ENCODE results near the gene CARMIL3.
"Not testable (repeated sequence)": the region's sequence is repeated elsewhere in the genome, so short reads cannot be mapped to it uniquely, and the experiment has no call there.

The CARMIL3 gene

DNA sequence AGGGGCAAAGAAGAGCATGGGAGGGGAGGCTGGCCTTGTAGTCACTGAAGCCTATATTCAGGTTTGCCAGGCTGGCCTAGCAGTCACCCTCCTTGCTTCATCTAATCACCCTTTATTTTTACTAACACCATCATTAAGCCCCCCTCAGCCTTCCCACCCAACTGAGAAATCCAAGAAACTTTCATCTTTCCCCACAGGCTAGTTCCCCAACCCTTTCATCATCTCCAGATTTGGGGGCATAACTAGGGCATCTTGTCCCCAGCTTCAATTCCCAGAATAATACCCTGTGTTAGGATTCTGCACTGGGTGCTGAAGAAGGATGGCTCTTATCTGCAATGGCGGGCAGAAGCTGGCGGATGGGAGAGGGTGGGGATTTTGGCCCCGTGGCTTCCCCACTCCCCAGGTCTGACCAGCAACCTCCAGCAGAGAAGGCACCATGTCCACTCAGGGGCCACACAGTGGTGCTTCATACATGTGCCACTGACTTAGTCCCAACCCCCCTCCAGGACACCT, 49.2 kb downstream of the CARMIL3 start:
- H3K9me3 ChIP-seq (ENCODE audit: control insufficient read depth in 5 of 5, low read length in 5 of 5): no peaks in the 10 kb centered on the region
- H3K4me3 ChIP-seq (ENCODE audit: low read depth in 1 of 5, low read length in 5 of 5): no peak overlapping the region
- no peaks in the 10 kb centered on the region for H3K27me3 ChIP-seq (ENCODE audit: control insufficient read depth in 5 of 5, insufficient read depth in 4 of 5, low read length in 5 of 5)
- peaks cover 0 to 59% (median 34%) of the 10 kb centered on the region in 5 donors for H3K36me3 ChIP-seq (ENCODE audit: control insufficient read depth in 5 of 5, insufficient read depth in 5 of 5, low read length in 5 of 5)
- H3K9ac ChIP-seq (ENCODE audit: low read length in 5 of 5): no peak overlapping the region
- H3K27ac ChIP-seq (ENCODE audit: low read depth, low read length): no peak overlapping the region
- peaks cover 0 to 26% (median 19%) of the 10 kb centered on the region in 5 donors for H3K4me1 ChIP-seq (ENCODE audit: control insufficient read depth in 5 of 5, insufficient read depth in 5 of 5, low read length in 5 of 5)

- H3K27ac ChIP-seq (ENCODE audit: low read depth, low read length): no peak overlapping the region
- no peak overlapping the region for H3K4me3 ChIP-seq (ENCODE audit: low read depth in 1 of 5, low read length in 5 of 5)
- H3K4me1 ChIP-seq (ENCODE audit: control insufficient read depth in 5 of 5, insufficient read depth in 5 of 5, low read length in 5 of 5): peaks cover 0 to 19% (median 17%) of the 10 kb centered on the region in 5 donors
- peaks cover 0 to 59% (median 34%) of the 10 kb centered on the region in 5 donors for H3K36me3 ChIP-seq (ENCODE audit: control insufficient read depth in 5 of 5, insufficient read depth in 5 of 5, low read length in 5 of 5)
- no peaks in the 10 kb centered on the region for H3K9me3 ChIP-seq (ENCODE audit: control insufficient read depth in 5 of 5, low read length in 5 of 5)
- H3K27me3 ChIP-seq (ENCODE audit: control insufficient read depth in 5 of 5, insufficient read depth in 4 of 5, low read length in 5 of 5): no peaks in the 10 kb centered on the region
- H3K9ac ChIP-seq (ENCODE audit: low read length in 5 of 5): no peak overlapping the region
These were observed 50.7 kb downstream of the CARMIL3 start for GRCh38 chr14:24102357-24103048.

DNA sequence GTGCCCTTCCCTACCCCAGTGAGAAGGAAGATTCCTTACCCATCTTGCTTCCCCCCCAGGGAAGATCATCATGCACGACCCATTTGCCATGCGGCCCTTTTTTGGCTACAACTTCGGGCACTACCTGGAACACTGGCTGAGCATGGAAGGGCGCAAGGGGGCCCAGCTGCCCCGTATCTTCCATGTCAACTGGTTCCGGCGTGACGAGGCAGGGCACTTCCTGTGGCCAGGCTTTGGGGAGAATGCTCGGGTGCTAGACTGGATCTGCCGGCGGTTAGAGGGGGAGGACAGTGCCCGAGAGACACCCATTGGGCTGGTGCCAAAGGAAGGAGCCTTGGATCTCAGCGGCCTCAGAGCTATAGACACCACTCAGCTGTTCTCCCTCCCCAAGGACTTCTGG, 51.6 kb downstream of the CARMIL3 start:
- peaks cover 0 to 19% (median 15%) of the 10 kb centered on the region in 5 donors for H3K4me1 ChIP-seq (ENCODE audit: control insufficient read depth in 5 of 5, insufficient read depth in 5 of 5, low read length in 5 of 5)
- H3K4me3 ChIP-seq (ENCODE audit: low read depth in 1 of 5, low read length in 5 of 5): no peak overlapping the region
- no peaks in the 10 kb centered on the region for H3K9me3 ChIP-seq (ENCODE audit: control insufficient read depth in 5 of 5, low read length in 5 of 5)
- H3K27ac ChIP-seq (ENCODE audit: low read depth, low read length): no peak overlapping the region
- H3K36me3 ChIP-seq (ENCODE audit: control insufficient read depth in 5 of 5, insufficient read depth in 5 of 5, low read length in 5 of 5): peaks cover 0 to 53% (median 29%) of the 10 kb centered on the region in 5 donors
- H3K9ac ChIP-seq (ENCODE audit: low read length in 5 of 5): no peak overlapping the region
- H3K27me3 ChIP-seq (ENCODE audit: control insufficient read depth in 5 of 5, insufficient read depth in 4 of 5, low read length in 5 of 5): no peaks in the 10 kb centered on the region

- peaks cover 0 to 31% (median 16%) of the 10 kb centered on the region in 5 donors for H3K36me3 ChIP-seq (ENCODE audit: control insufficient read depth in 5 of 5, insufficient read depth in 5 of 5, low read length in 5 of 5)
- peak overlapping the region in 1 of 5 donors; percentile 30 for H3K9ac ChIP-seq (ENCODE audit: low read length in 5 of 5)
- not testable (repeated sequence) for H3K4me3 ChIP-seq (ENCODE audit: low read depth in 1 of 5, low read length in 5 of 5); H3K27ac ChIP-seq (ENCODE audit: low read depth, low read length); H3K9me3 ChIP-seq (ENCODE audit: control insufficient read depth in 5 of 5, low read length in 5 of 5); H3K27me3 ChIP-seq (ENCODE audit: control insufficient read depth in 5 of 5, insufficient read depth in 4 of 5, low read length in 5 of 5)
- H3K4me1 ChIP-seq (ENCODE audit: control insufficient read depth in 5 of 5, insufficient read depth in 5 of 5, low read length in 5 of 5): peaks cover 3 to 19% (median 16%) of the 10 kb centered on the region in 5 donors
These were observed 53.9 kb downstream of the CARMIL3 start for GRCh38 chr14:24105609-24106239.

- H3K27ac ChIP-seq (ENCODE audit: low read depth, low read length): no peak overlapping the region
- H3K9ac ChIP-seq (ENCODE audit: low read length in 5 of 5): no peak overlapping the region
- no peaks in the 10 kb centered on the region for H3K27me3 ChIP-seq (ENCODE audit: control insufficient read depth in 5 of 5, insufficient read depth in 4 of 5, low read length in 5 of 5)
- H3K4me3 ChIP-seq (ENCODE audit: low read depth in 1 of 5, low read length in 5 of 5): no peak overlapping the region
- H3K9me3 ChIP-seq (ENCODE audit: control insufficient read depth in 5 of 5, low read length in 5 of 5): no peaks in the 10 kb centered on the region
- peaks cover 3 to 24% (median 16%) of the 10 kb centered on the region in 5 donors for H3K4me1 ChIP-seq (ENCODE audit: control insufficient read depth in 5 of 5, insufficient read depth in 5 of 5, low read length in 5 of 5)
- peaks cover 0 to 25% (median 14%) of the 10 kb centered on the region in 5 donors for H3K36me3 ChIP-seq (ENCODE audit: control insufficient read depth in 5 of 5, insufficient read depth in 5 of 5, low read length in 5 of 5)
These were observed 55.0 kb downstream of the CARMIL3 start for GRCh38 chr14:24106672-24107271.

DNA sequence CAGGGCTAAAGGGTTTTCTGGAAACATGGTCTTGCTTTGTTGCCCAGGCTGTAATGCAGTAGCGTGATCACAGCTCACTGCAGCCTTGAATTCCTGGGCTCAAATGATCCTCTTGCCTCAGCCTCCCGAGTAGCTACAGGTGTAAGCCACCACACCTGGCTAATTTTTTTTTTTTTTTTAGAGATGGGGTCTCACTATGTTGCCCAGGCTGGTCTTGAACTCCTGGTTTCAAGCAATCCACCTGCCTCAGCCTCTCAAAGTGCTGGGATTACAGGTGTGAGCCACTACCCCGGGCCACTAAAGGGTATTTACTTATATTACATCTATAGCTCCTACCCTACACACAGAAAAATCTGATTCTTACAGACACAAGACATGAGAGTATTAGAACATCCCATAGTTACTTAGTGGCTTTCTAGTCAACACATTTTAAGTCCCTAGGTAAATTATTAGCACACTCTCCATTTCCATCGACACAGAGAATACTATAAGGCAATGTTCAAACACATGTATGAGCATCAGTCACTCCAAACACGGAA, 56.6 kb downstream of the CARMIL3 start:
- no peak overlapping the region for H3K9ac ChIP-seq (ENCODE audit: low read length in 5 of 5)
- no peaks in the 10 kb centered on the region for H3K9me3 ChIP-seq (ENCODE audit: control insufficient read depth in 5 of 5, low read length in 5 of 5)

DNA sequence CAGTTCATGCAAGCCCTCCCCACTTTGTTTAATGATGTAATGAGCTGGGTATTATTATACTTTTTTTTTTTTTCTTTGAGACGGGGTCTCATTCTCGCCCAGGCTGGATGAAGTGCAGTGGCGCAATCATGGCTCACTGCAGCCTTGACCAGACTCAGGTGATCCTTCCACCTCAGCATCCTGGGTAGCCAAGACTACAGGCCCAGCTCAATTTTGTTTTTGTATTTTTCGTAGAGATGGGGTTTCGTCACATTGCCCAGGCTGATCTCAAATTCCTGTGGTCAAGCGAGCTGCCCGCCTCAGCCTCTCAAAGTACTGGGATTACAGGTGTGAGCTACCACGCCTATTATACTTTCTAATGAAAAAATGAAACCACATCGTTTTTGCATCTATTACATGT, 58.3 kb downstream of the CARMIL3 start:
- Histone ChIP-seq H3K4me3 (ENCODE audit: low read depth in 1 of 5, low read length in 5 of 5) (no peak overlapping the region), H3K36me3 (ENCODE audit: control insufficient read depth in 5 of 5, insufficient read depth in 5 of 5, low read length in 5 of 5) (no peaks in the 10 kb centered on the region), H3K4me1 (ENCODE audit: control insufficient read depth in 5 of 5, insufficient read depth in 5 of 5, low read length in 5 of 5) (peaks cover 3 to 33% (median 19%) of the 10 kb centered on the region in 5 donors), H3K9me3 (ENCODE audit: control insufficient read depth in 5 of 5, low read length in 5 of 5) (no peaks in the 10 kb centered on the region), H3K27me3 (ENCODE audit: control insufficient read depth in 5 of 5, insufficient read depth in 4 of 5, low read length in 5 of 5) (no peaks in the 10 kb centered on the region), H3K9ac (ENCODE audit: low read length in 5 of 5) (no peak overlapping the region), H3K27ac (ENCODE audit: low read depth, low read length) (peak overlapping the region; percentile 29)

More for the DNA sequence above, 56.6 kb downstream of the CARMIL3 start:
- Histone ChIP-seq H3K4me1 (ENCODE audit: control insufficient read depth in 5 of 5, insufficient read depth in 5 of 5, low read length in 5 of 5) (peaks cover 3 to 27% (median 9%) of the 10 kb centered on the region in 5 donors), H3K27ac (ENCODE audit: low read depth, low read length) (no peak overlapping the region), H3K27me3 (ENCODE audit: control insufficient read depth in 5 of 5, insufficient read depth in 4 of 5, low read length in 5 of 5) (no peaks in the 10 kb centered on the region), H3K4me3 (ENCODE audit: low read depth in 1 of 5, low read length in 5 of 5) (no peak overlapping the region), H3K36me3 (ENCODE audit: control insufficient read depth in 5 of 5, insufficient read depth in 5 of 5, low read length in 5 of 5) (peaks cover 0 to 13% (median 6%) of the 10 kb centered on the region in 5 donors)

GRCh38 chr14:24110523-24110922, 58.7 kb downstream of the CARMIL3 start:
- H3K27ac ChIP-seq (ENCODE audit: low read depth, low read length): peak overlapping the region; percentile 29
- H3K36me3 ChIP-seq (ENCODE audit: control insufficient read depth in 5 of 5, insufficient read depth in 5 of 5, low read length in 5 of 5): no peaks in the 10 kb centered on the region
- H3K9ac ChIP-seq (ENCODE audit: low read length in 5 of 5): no peak overlapping the region
- H3K27me3 ChIP-seq (ENCODE audit: control insufficient read depth in 5 of 5, insufficient read depth in 4 of 5, low read length in 5 of 5): no peaks in the 10 kb centered on the region
- no peak overlapping the region for H3K4me3 ChIP-seq (ENCODE audit: low read depth in 1 of 5, low read length in 5 of 5)
- no peaks in the 10 kb centered on the region for H3K9me3 ChIP-seq (ENCODE audit: control insufficient read depth in 5 of 5, low read length in 5 of 5)
- H3K4me1 ChIP-seq (ENCODE audit: control insufficient read depth in 5 of 5, insufficient read depth in 5 of 5, low read length in 5 of 5): peaks cover 4 to 37% (median 23%) of the 10 kb centered on the region in 5 donors

DNA sequence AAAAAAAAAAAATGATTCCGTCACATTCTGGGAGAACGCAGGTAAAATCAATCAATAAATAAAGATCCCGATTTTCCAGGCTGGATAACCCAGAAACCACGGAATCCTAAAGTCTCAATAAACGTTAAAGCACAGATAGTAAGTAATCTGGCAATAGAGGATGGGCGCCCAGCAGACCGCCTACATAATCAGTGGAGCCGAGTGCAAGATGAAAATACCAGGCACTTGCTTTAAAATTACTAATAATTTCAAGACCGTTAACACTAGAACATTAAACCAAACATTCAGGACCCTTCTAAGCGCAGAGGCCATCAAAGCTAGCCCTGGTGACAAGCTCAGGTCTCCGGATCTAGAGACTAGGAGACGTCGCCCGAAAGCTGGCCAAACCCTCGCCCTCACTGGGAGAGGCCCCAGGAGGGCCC, 61.6 kb downstream of the CARMIL3 start:
- Histone ChIP-seq H3K9ac (ENCODE audit: low read length in 5 of 5) (peak overlapping the region; percentile 88 to 96 (median 93)), H3K4me1 (ENCODE audit: control insufficient read depth in 5 of 5, insufficient read depth in 5 of 5, low read length in 5 of 5) (peaks cover 7 to 51% (median 34%) of the 10 kb centered on the region in 5 donors), H3K27me3 (ENCODE audit: control insufficient read depth in 5 of 5, insufficient read depth in 4 of 5, low read length in 5 of 5) (no peaks in the 10 kb centered on the region), H3K36me3 (ENCODE audit: control insufficient read depth in 5 of 5, insufficient read depth in 5 of 5, low read length in 5 of 5) (peaks cover 0 to 15% (median 12%) of the 10 kb centered on the region in 5 donors), H3K9me3 (ENCODE audit: control insufficient read depth in 5 of 5, low read length in 5 of 5) (no peaks in the 10 kb centered on the region), H3K27ac (ENCODE audit: low read depth, low read length) (peak overlapping the region; percentile 99), H3K4me3 (ENCODE audit: low read depth in 1 of 5, low read length in 5 of 5) (peak overlapping the region; percentile 90 to 96 (median 94))
